Measurements from ENCODE around the gene AKR1D1. TPM values are rescaled to one million over a fixed set of nuclear protein-coding genes. Genes with fewer than 3 reads are reported as not detected.

Gene AKR1D1
- total and polyA plus RNA-seq, 2 of the 13 experiments (the other 11 are each of a cell fraction or from before 2014, with no cell fraction given) = 6.9 to 37.0 TPM

DNA sequence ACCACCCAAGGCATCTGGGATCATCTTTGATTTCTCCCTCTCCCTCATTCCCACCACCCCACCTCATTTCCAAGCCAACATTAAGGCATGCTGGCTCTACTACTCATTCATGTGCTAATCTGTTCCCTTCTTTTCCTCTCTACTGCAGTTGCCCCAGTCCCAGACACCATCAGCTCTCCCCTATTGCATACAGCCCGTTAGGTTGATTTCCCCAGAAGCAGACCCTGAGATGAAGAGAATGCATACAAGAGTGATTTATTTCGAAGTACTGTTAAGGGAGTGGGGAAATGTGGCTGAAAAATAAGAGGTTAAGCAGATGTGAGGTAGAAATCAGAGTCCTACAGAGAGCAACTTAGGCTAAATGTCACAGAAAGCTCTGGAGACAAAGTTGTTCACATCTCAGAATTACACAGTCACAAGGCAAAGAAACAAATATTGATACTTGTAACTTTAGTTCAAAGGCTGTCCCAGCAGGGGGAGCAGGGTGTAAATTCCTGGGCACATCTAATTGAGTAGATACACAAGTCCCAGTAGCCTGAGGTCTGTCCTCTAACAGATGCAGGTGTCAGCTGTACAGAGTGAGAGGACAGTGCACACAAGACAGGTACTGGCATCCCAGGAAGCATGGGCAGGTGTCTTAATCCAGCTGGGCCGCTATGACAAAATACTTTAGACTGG lies 20.9 kb downstream of the AKR1D1 start (continued):
- TF ChIP-seq ZNF280D (CRISPR knock-in tag; IDR thresholded peaks at IDR 0.05) (no peak), ZNF7 (CRISPR knock-in tag; IDR thresholded peaks at IDR 0.05) (no peak), ZNF292 (CRISPR knock-in tag; IDR thresholded peaks at IDR 0.05; ENCODE audit: borderline replicate concordance, low read depth) (no peak), REPIN1 (CRISPR knock-in tag; IDR thresholded peaks at IDR 0.05; ENCODE audit: borderline replicate concordance, low read depth) (peak; percentile 42; the same call in 1 of the 2 replicates), ZFX (CRISPR knock-in tag; IDR thresholded peaks at IDR 0.05; ENCODE audit: low read depth) (no peak), KAT2B (IDR thresholded peaks at IDR 0.05; ENCODE audit: borderline replicate concordance, low read depth, low read length) (no peak), FLYWCH1 (CRISPR knock-in tag; IDR thresholded peaks at IDR 0.05) (no peak), SP2 (CRISPR knock-in tag; IDR thresholded peaks at IDR 0.05) (no peak), ZFAT (CRISPR knock-in tag; conservative IDR thresholded peaks at IDR 0.05) (no peak), GATA4 (IDR thresholded peaks at IDR 0.05; ENCODE audit: borderline replicate concordance, low read depth) (no peak), PAXIP1 (CRISPR knock-in tag; conservative IDR thresholded peaks at IDR 0.05) (peak; percentile 35; the same call in 1 of the 2 replicates), PRPF4 (IDR thresholded peaks at IDR 0.05; ENCODE audit: low read depth, low read length, poor library complexity, severe bottlenecking) (no peak), ZNF614 (CRISPR knock-in tag; IDR thresholded peaks at IDR 0.05; ENCODE audit: borderline replicate concordance) (peak; percentile 99), IKZF1 (IDR thresholded peaks at IDR 0.05) (no peak), ZNF317 (CRISPR knock-in tag; IDR thresholded peaks at IDR 0.05) (peak; percentile 82), ZNF598 (CRISPR knock-in tag; IDR thresholded peaks at IDR 0.05; ENCODE audit: borderline replicate concordance) (no peak), ARID2 (CRISPR knock-in tag; IDR thresholded peaks at IDR 0.05; ENCODE audit: borderline replicate concordance) (peak; percentile 48; the same call in 1 of the 2 replicates), MTA3 (CRISPR knock-in tag; IDR thresholded peaks at IDR 0.05) (no peak), ZNF431 (CRISPR knock-in tag; IDR thresholded peaks at IDR 0.05; ENCODE audit: borderline replicate concordance, low read depth) (no peak), ZNF841 (CRISPR knock-in tag; IDR thresholded peaks at IDR 0.05; ENCODE audit: borderline replicate concordance) (no peak)
- TF ChIP-seq, protein P1, sequence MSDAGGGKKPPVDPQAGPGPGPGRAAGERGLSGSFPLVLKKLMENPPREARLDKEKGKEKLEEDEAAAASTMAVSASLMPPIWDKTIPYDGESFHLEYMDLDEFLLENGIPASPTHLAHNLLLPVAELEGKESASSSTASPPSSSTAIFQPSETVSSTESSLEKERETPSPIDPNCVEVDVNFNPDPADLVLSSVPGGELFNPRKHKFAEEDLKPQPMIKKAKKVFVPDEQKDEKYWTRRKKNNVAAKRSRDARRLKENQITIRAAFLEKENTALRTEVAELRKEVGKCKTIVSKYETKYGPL (CRISPR knock-in tag; IDR thresholded peaks at IDR 0.05) = no peak
- TF ChIP-seq, protein P2, sequence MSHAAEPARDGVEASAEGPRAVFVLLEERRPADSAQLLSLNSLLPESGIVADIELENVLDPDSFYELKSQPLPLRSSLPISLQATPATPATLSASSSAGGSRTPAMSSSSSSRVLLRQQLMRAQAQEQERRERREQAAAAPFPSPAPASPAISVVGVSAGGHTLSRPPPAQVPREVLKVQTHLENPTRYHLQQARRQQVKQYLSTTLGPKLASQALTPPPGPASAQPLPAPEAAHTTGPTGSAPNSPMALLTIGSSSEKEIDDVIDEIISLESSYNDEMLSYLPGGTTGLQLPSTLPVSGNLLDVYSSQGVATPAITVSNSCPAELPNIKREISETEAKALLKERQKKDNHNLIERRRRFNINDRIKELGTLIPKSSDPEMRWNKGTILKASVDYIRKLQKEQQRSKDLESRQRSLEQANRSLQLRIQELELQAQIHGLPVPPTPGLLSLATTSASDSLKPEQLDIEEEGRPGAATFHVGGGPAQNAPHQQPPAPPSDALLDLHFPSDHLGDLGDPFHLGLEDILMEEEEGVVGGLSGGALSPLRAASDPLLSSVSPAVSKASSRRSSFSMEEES (CRISPR knock-in tag; IDR thresholded peaks at IDR 0.05) = 0 out of 2 replicates have a peak, but pooled peaks have one; percentile 43

All from HepG2 (cell line).